Measurements from ENCODE around the gene GSTO2. TPM values are rescaled to one million over a fixed set of nuclear protein-coding genes. Genes with fewer than 3 reads are reported as not detected.

Gene GSTO2
- total RNA-seq, 2 experiments from 2014 or later, result 1.3 to 1.6 TPM

GRCh38 chr10:104252368-104252767 lies 16.6 kb upstream of the GSTO2 start:
- ChIA-PET POLR2A (no interaction called here), CTCF (no interaction called here)

- CTCF ChIA-PET, result no interaction called here
- POLR2A ChIA-PET, result interaction anchor here (5.6 kb wide), 1 partner anchor 15 kb away, joined by 45 read pairs; the partner anchor contains the start of gene GSTO2
Measured at GRCh38 chr10:104253106-104253505, 15.9 kb upstream of the GSTO2 start.

- POLR2A ChIA-PET, result interaction anchor here (0.6 to 5.6 kb wide), 2 partner anchors 15 to 259 kb away, joined by 5 to 45 read pairs; partner anchors contain the start of gene GSTO2
Measured at GRCh38 chr10:104253606-104254410, 15.2 kb upstream of the GSTO2 start.

GRCh38 chr10:104254493-104255310 lies 14.3 kb upstream of the GSTO2 start, which contains the start of gene GSTO1:
GSTO1 (plus strand) TSS chr10:104254892; CDS start chr10:104254929, 37 bp downstream.
- POLR2A ChIA-PET, result interaction anchor here (0.6 to 5.6 kb wide), 3 partner anchors 14 to 260 kb away, joined by 3 to 45 read pairs (median 5); partner anchors contain the start of genes CFAP43 and GSTO2
- CTCF ChIA-PET, result interaction anchor here (0.6 to 2.8 kb wide), 4 partner anchors 12 to 928 kb away, joined by 3 to 12 read pairs (median 4); no protein-coding TSS in a partner anchor

More at GRCh38 chr10:104253606-104254410, 15.2 kb upstream of the GSTO2 start:
- CTCF ChIA-PET, result interaction anchor here (0.9 kb wide), 1 partner anchor 13 kb away, joined by 3 read pairs; no protein-coding TSS in a partner anchor

- ChIA-PET POLR2A (interaction anchor here (0.9 to 5.6 kb wide), 2 partner anchors 13 to 24 kb away, joined by 3 to 45 read pairs; partner anchors contain the start of genes CFAP43 and GSTO2), CTCF (interaction anchor here (1.3 to 2.8 kb wide), 2 partner anchors 12 to 19 kb away, joined by 4 to 12 read pairs; no protein-coding TSS in a partner anchor)
Measured at GRCh38 chr10:104255311-104255981, 13.5 kb upstream of the GSTO2 start.

GRCh38 chr10:104256335-104256961 lies 12.5 kb upstream of the GSTO2 start:
- ChIA-PET POLR2A (interaction anchor here (0.8 to 5.6 kb wide), 2 partner anchors 9 to 12 kb away, joined by 6 to 45 read pairs; partner anchors contain the start of gene GSTO2), CTCF (interaction anchor here (0.7 to 2.8 kb wide), 5 partner anchors 10 to 760 kb away, joined by 3 to 12 read pairs (median 4); no protein-coding TSS in a partner anchor)

- POLR2A ChIA-PET, result interaction anchor here (0.8 to 5.6 kb wide), 2 partner anchors 8 to 11 kb away, joined by 6 to 45 read pairs; partner anchors contain the start of gene GSTO2
- CTCF ChIA-PET, result interaction anchor here (0.7 to 2.8 kb wide), 4 partner anchors 9 to 761 kb away, joined by 3 to 12 read pairs (median 4); no protein-coding TSS in a partner anchor
Measured at GRCh38 chr10:104257235-104257634, 11.7 kb upstream of the GSTO2 start.

- CTCF ChIA-PET, result interaction anchor here (1.0 kb wide), 1 partner anchor 9 kb away, joined by 3 read pairs; no protein-coding TSS in a partner anchor
- POLR2A ChIA-PET, result interaction anchor here (5.6 kb wide), 1 partner anchor 10 kb away, joined by 45 read pairs; the partner anchor contains the start of gene GSTO2
Measured at GRCh38 chr10:104258209-104258608, 10.8 kb upstream of the GSTO2 start.

GRCh38 chr10:104259456-104259855 lies 9.5 kb upstream of the GSTO2 start:
- ChIA-PET POLR2A (no interaction called here), CTCF (no interaction called here)

- CTCF ChIA-PET, result no interaction called here
- POLR2A ChIA-PET, result interaction anchor here (0.7 kb wide), 1 partner anchor 9 kb away, joined by 3 read pairs; the partner anchor contains the start of gene GSTO2
Measured at GRCh38 chr10:104259999-104260774, 8.8 kb upstream of the GSTO2 start.

GRCh38 chr10:104260775-104261115 lies 8.2 kb upstream of the GSTO2 start:
- POLR2A ChIA-PET, result interaction anchor here (0.7 kb wide), 1 partner anchor 8 kb away, joined by 3 read pairs; the partner anchor contains the start of gene GSTO2
- CTCF ChIA-PET, result interaction anchor here (0.6 kb wide), 1 partner anchor 31 kb away, joined by 3 read pairs; no protein-coding TSS in a partner anchor

- ChIA-PET CTCF (interaction anchor here (1.2 to 1.8 kb wide), 2 partner anchors 13 to 91 kb away, joined by 3 to 6 read pairs; partner anchors contain the start of gene CFAP58), POLR2A (interaction anchor here (0.9 kb wide), 1 partner anchor 140 kb away, joined by 3 read pairs; the partner anchor contains the start of gene SFR1)
Measured at GRCh38 chr10:104262055-104262454, 6.9 kb upstream of the GSTO2 start.

GRCh38 chr10:104264783-104265182 lies 4.2 kb upstream of the GSTO2 start:
- ChIA-PET POLR2A (interaction anchor here (1.0 kb wide), 1 partner anchor 8 kb away, joined by 6 read pairs; no protein-coding TSS in a partner anchor), CTCF (no interaction called here)

- CTCF ChIA-PET, result interaction anchor here (1.0 to 1.8 kb wide), 5 partner anchors 10 to 83 kb away, joined by 3 to 6 read pairs (median 4); partner anchors contain the start of gene GSTO1
- POLR2A ChIA-PET, result interaction anchor here (3.6 kb wide), 1 partner anchor 12 kb away, joined by 45 read pairs; the partner anchor contains the start of gene GSTO1
Measured at GRCh38 chr10:104267721-104268404, 1.1 kb upstream of the GSTO2 start.

- POLR2A ChIA-PET, result interaction anchor here (0.8 to 3.6 kb wide), 3 partner anchors 8 to 53 kb away, joined by 3 to 45 read pairs (median 4); partner anchors contain the start of gene GSTO1
- CTCF ChIA-PET, result interaction anchor here (1.3 to 1.7 kb wide), 2 partner anchors 38 to 82 kb away, joined by 4 to 5 read pairs; no protein-coding TSS in a partner anchor
Measured at GRCh38 chr10:104268405-104268712, 625 bp upstream of the GSTO2 start.

- POLR2A ChIA-PET, result interaction anchor here (0.6 kb wide), 1 partner anchor 33 kb away, joined by 6 read pairs; no protein-coding TSS in a partner anchor
Measured at GRCh38 chr10:104273286-104273685, 4.3 kb downstream of the GSTO2 start.

More at GRCh38 chr10:104273286-104273685, 4.3 kb downstream of the GSTO2 start:
- CTCF ChIA-PET, result interaction anchor here (2.2 to 5.0 kb wide), 4 partner anchors 18 to 80 kb away, joined by 10 to 21 read pairs (median 16); partner anchors contain the start of gene CFAP58
